ENCODE measurements around the gene ARNT2. TPM values are rescaled to one million over a fixed set of nuclear protein-coding genes. Genes with fewer than 3 reads are reported as not detected.

The ARNT2 gene
- total RNA-seq, 1 donor = 12.7 TPM

GRCh38 chr15:80580536-80581260 lies 176.5 kb downstream of the ARNT2 start:
- H3K4me3 ChIP-seq (ENCODE audit: low read depth, low read length) = no peak overlapping the region
- no peak for TF ChIP-seq CTCF (IDR thresholded peaks at IDR 0.05; ENCODE audit: insufficient read depth, low read length)
- no peak for DNase-seq (ENCODE audit: low read depth)

GRCh38 chr15:80581976-80582375 lies 177.8 kb downstream of the ARNT2 start:
- no peak for TF ChIP-seq CTCF (IDR thresholded peaks at IDR 0.05; ENCODE audit: insufficient read depth, low read length)
- DNase-seq (ENCODE audit: low read depth) = peak; percentile 27
- no peak overlapping the region for H3K4me3 ChIP-seq (ENCODE audit: low read depth, low read length)

GRCh38 chr15:80582816-80583423 lies 178.7 kb downstream of the ARNT2 start:
- DNase-seq (ENCODE audit: low read depth) = no peak
- no peak for TF ChIP-seq CTCF (IDR thresholded peaks at IDR 0.05; ENCODE audit: insufficient read depth, low read length)

GRCh38 chr15:80584561-80584964 lies 180.4 kb downstream of the ARNT2 start:
- TF ChIP-seq CTCF (IDR thresholded peaks at IDR 0.05; ENCODE audit: insufficient read depth, low read length) = no peak
- DNase-seq (ENCODE audit: low read depth) = no peak
- H3K4me3 ChIP-seq (ENCODE audit: low read depth, low read length) = no peak overlapping the region

More at GRCh38 chr15:80582816-80583423, 178.7 kb downstream of the ARNT2 start:
- no peak overlapping the region for H3K4me3 ChIP-seq (ENCODE audit: low read depth, low read length)

GRCh38 chr15:80584973-80585525 lies 180.9 kb downstream of the ARNT2 start:
- H3K4me3 ChIP-seq (ENCODE audit: low read depth, low read length) = no peak overlapping the region
- DNase-seq (ENCODE audit: low read depth) = peak; percentile 31
- TF ChIP-seq CTCF (IDR thresholded peaks at IDR 0.05; ENCODE audit: insufficient read depth, low read length) = no peak

GRCh38 chr15:80585544-80586018 lies 181.4 kb downstream of the ARNT2 start:
- TF ChIP-seq CTCF (IDR thresholded peaks at IDR 0.05; ENCODE audit: insufficient read depth, low read length) = no peak
- no peak for DNase-seq (ENCODE audit: low read depth)
- H3K4me3 ChIP-seq (ENCODE audit: low read depth, low read length) = no peak overlapping the region
